GM19467 (cell line): ENCODE measurements around the gene NTRK2.

Source experiments
- ATAC-seq: cut with Tn5 transposase; IDR thresholded peaks from one replicate; pipeline ENCODE4 v1.9.1; 2021; ENCODE audit warnings: mild to moderate bottlenecking, moderate library complexity; ENCODE audit not compliant: unreplicated experiment

NTRK2 gene

DNA sequence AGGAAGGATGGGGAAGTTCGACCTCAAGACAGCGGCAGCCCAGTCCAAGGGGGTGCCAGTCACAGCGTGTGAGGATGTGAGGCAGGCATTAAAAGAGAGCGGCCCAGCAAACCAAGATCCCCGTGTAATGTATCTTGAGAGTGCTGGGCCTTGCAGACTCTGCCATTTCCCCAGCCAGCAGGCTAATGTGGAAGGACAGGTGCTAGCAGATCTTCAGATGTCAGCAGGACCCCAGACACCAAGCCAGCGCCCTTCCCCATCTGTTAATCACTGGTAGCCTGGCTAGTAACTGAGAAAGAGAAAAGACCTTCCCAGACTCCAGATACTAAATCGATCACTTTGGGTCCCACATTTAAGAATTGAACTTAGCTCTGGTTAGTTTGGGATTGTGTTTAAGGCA is 62.2 kb downstream of the NTRK2 start:
- ATAC-seq: no peak

DNA sequence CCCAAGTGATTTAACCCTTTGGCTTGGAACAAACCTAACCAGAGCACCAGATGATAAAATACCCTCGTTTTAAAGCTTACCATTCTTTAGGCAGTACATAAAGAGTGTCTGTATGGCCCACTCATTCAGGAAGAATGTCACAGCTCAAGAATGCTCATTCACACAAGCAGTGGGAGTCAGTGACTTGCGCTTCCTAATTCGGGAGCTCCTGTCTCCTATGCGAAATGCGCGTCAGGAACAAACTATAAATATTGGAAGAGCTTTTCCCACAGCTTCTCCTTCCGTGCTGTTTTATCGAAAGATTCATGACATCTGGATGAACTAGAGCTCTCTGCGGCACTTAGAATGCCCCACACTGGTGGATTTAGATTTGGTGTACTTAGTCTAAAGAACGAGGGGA is 66.6 kb downstream of the NTRK2 start:
- ATAC-seq: no peak

DNA sequence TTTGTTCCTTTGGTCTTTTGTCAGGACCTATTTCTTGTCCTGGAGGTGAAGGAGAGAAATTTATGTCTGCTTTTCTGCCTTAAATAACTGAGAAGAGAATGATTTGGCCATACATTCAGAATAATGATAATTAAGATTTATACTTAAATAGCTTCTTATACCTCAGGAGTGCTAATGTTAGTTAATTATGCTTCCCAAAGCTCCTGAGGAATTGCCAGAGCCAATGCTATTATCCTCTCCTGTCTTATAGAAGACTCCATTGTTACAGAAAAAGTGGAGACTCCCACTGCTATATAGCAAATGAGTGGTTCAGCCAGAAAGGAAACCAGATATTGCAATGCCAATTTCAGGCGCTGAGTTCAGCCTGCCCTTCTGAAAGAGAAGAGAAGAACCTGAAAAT is 67.0 kb downstream of the NTRK2 start:
- ATAC-seq: no peak

GRCh38 chr9:84738353-84738752 is 68.8 kb downstream of the NTRK2 start:
- no peak for ATAC-seq

- no peak for ATAC-seq
These were observed 72.7 kb downstream of the NTRK2 start for GRCh38 chr9:84742261-84742660.

GRCh38 chr9:84744195-84744594 is 74.7 kb downstream of the NTRK2 start:
- no peak for ATAC-seq

GRCh38 chr9:84744726-84745125 is 75.2 kb downstream of the NTRK2 start:
- no peak for ATAC-seq

DNA sequence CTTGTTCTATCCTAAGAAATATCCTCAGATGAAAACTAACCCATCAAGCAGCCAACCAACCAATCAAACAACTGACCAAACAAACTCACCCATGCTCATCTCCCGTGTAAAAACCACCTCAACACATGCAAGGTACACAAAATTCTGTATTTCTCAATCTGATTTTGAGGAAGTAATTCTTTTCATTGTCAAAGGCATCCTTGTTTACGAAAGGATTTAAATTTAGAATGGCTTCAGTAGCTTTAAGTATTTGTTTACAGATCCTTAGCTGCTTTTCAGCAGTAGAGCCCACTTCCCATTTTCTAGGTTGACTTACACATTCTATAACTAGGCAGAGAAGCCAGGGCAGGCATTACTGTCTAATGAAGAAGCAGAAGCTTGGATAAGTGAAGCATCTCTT is 78.6 kb downstream of the NTRK2 start:
- ATAC-seq: peak; percentile 35

DNA sequence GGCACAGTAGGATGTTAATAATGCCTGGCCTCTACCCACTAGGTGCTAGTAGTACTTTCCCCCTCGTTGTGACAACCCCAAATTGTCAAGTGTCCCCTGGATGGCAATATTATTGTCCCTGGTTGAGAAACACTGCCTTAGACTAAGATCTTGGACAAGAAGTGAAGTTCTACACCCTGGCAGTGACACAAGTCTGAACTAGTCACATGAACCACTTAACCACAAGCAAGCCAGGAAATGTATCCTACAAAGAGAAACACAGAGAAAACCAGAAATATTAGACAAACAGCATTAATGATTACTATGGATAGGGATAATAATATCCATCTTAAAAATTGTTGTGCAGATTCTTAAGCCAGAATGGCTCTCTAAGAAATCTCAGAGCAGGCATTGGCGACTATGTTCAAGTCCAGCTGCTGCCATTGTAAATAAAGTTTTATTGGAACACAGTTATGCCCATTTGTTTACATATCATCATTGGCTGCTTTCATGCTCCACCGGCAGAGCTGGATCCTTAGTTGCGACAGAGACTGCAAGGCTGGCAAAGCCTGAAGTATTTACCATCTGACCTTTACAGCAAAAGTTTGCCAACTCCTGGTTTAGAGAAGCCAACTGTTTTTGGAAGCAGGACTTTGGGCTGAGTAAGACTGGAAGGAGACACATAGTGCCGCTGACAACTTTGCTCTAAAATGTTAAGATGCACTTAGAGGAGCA is 80.8 kb downstream of the NTRK2 start:
- ATAC-seq: no peak

- ATAC-seq: no peak
These were observed 82.4 kb downstream of the NTRK2 start for GRCh38 chr9:84751921-84752320.

DNA sequence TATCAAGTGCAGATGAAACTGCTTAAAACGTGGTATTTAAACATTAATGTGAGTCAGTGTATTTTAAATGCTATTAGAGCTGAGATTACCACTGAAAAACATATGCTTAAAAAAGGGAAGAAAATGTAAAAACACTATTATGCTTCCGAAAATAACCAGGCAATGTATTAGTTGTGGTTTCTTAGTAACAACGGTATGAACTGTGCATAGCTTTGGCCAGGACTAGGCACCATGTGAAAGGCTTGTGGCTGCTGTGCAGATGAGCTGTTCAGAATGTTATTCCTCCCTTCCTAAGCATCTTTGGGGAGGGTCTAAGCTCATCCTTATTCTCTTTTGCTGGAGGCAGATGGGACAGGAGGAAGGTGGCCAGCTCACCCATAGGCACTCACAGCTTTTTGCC is 84.9 kb downstream of the NTRK2 start:
- no peak for ATAC-seq

- ATAC-seq: no peak
These were observed 85.4 kb downstream of the NTRK2 start for GRCh38 chr9:84754881-84755280.

GRCh38 chr9:84755380-84755779 is 85.9 kb downstream of the NTRK2 start:
- ATAC-seq: no peak

GRCh38 chr9:84756171-84756570 is 86.6 kb downstream of the NTRK2 start:
- no peak for ATAC-seq

DNA sequence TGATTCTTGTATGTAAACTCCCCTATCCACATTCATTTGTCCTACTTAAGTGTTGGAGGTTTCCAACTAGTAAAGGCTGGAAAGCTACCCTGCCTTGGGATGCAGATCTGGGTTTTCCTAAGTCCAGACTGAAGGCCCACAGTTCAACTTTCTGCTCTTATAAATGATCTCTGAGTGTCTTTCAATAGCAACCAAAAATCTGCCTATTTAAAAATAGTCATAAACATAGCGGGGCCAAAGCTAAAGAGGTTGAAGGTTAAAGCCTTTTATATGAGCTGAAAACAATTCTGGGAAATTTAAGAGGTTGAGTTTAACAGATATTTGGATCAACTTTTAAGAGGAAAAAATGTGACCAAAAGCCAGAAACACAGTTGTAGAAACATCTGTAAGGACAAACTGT is 87.2 kb downstream of the NTRK2 start:
- ATAC-seq: no peak

GRCh38 chr9:84758817-84759216 is 89.3 kb downstream of the NTRK2 start:
- no peak for ATAC-seq

GRCh38 chr9:84759300-84759750 is 89.8 kb downstream of the NTRK2 start:
- peak; percentile 58 for ATAC-seq

- ATAC-seq: no peak
These were observed 90.3 kb downstream of the NTRK2 start for GRCh38 chr9:84759804-84760203.

DNA sequence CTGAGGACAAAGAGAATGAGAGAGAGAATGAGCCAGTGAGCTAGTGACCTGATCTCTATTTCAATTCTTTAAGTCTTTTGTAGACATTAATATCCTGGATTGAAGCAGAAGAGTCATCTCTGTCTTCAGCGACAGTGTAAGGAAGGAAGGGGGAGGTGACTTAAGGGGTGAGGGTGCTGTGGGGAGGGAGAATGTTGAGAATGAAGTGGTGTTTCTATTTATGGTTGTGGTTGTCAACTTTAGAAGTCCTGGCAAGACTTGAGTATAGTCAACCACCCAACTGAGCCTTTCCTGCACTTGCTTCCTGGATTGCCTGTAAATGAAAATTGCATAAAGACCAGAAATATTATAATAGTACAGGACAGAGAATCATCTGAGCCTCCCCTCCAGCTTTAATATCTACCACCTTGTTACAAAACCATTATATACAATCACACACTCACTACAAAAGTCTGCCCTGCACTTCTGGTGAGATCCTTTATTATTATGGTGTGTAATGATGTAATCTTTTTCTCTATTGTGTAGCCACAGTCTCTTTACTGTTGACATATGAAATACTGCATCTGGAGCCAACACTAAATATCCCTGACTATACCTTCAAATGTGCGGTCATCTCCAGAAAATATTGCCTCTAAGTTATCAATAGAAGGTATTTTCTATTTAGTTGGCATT is 91.7 kb downstream of the NTRK2 start:
- ATAC-seq: no peak

- no peak for ATAC-seq
These were observed 103.0 kb downstream of the NTRK2 start for GRCh38 chr9:84772511-84772910.

GRCh38 chr9:84773022-84773421 is 103.5 kb downstream of the NTRK2 start:
- ATAC-seq: no peak

GRCh38 chr9:84775056-84775643 is 105.6 kb downstream of the NTRK2 start:
- no peak for ATAC-seq
